Fibroblast of pulmonary artery (primary cell): ENCODE data around the gene TRIM45.
A peak's percentile ranks its signal among the peaks of the same experiment; 100 is the strongest.
"Not testable (repeated sequence)": the region's sequence is repeated elsewhere in the genome, so short reads cannot be mapped to it uniquely, and the experiment has no call there.

Experiments
- DNase-seq: peaks from one replicate; pipeline ENCODE4 v3.0.0-alpha.2; 2010; ENCODE audit warnings: low read depth
- H3K4me3 ChIP-seq: replicated peaks from 2 replicates; pipeline ENCODE4 v1.5.1; 2011; ENCODE audit warnings: low read depth, mild to moderate bottlenecking, control low read depth, low read length, moderate library complexity
- CTCF ChIP-seq: IDR thresholded peaks from 2 replicates; pipeline ENCODE4 v1.5.1; 2011; ENCODE audit warnings: mild to moderate bottlenecking, control low read depth, low read length, inconsistent platforms; ENCODE audit errors: missing control alignments

TRIM45 gene

DNA sequence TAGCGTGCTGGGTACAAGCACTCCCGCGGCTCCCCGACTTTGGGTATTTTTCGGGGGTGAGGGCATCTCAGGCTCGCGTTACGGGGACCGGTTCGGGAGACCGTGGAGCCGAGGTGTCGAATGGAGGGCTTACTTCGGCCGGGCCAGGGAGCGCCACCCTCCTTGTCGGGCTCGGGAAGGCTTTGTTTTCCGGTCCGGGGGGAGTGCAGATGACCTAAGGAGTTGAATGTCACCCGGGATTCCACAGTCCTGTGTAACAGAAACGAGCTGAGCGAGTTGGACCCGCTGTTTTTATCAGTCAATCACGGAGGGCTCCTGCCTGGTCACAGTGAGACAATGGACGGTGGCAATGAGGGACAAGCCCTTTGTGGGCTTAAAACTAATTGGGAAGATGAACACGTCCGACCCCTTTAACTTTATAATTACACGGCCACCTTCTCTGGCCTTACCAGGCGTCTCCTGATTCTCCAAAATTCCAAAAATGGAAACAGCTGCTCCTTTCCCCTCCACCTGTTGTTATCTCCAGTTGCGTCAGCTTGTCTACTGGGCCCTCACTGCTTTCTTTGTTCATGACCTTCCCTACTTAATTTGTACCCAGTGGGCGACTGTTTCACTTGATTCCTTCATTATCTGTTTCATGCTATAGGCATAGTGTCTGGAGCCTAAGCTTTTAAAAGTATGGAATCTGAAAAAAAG is 929 bp upstream of the TRIM45 start:
- no peak for TF ChIP-seq CTCF
- DNase-seq, result no peak
- peak overlapping the region; percentile 90 for H3K4me3 ChIP-seq

- TF ChIP-seq CTCF, result no peak
- peak overlapping the region; percentile 90 for H3K4me3 ChIP-seq
- DNase-seq, result no peak
Measured at GRCh38 chr1:117120774-117121588, 568 bp downstream of the TRIM45 start.

DNA sequence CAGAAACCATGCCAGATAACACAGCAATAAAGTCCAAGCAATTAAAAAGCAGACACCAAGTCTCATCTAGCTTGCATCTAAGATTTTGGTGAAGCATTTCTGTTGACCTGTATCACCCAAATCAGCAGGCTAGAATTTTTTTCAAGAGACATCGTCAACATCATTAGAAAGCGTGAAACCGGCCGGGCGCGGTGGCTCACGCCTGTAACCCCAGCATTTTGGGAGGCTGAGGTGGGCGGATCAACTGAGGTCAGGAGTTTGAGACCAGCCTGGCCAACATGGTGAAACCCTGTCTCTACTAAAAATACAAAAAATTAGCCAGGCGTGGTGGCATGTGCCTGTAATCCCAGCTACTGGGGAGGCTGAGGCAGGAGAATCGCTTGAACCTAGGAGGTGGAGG is 2.4 kb downstream of the TRIM45 start:
- H3K4me3 ChIP-seq, DNase-seq: not testable (repeated sequence)

DNA sequence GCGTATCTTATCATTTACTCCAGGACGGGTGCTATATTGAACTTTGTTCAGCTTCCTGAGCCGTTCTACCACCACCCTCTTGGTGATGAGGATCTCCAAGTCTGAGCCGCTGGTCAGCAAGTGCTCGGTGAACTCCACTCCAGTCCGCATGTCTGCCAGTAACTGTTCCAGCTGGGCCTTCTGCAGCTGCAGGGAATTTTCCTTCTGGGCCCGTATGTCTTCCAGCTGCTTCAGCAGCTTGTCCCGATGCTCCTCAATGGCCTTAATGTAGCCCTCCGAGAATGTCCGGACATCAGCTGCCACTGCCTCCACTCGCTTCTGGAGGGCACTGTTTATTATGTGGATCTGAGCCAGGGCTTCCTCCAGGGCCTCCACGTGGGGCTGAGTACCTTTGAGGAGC is 3.4 kb downstream of the TRIM45 start:
- no peak overlapping the region for H3K4me3 ChIP-seq
- DNase-seq, result no peak
- no peak for TF ChIP-seq CTCF

- TF ChIP-seq CTCF, result no peak
- no peak overlapping the region for H3K4me3 ChIP-seq
- DNase-seq, result no peak
Measured at GRCh38 chr1:117117697-117118096, 3.9 kb downstream of the TRIM45 start.

- H3K4me3 ChIP-seq, result no peak overlapping the region
- no peak for TF ChIP-seq CTCF
- DNase-seq, result no peak
Measured at GRCh38 chr1:117116784-117117130, 4.8 kb downstream of the TRIM45 start.

- no peak overlapping the region for H3K4me3 ChIP-seq
- TF ChIP-seq CTCF, result no peak
- DNase-seq, result no peak
Measured at GRCh38 chr1:117116090-117116783, 5.3 kb downstream of the TRIM45 start.
